PC-3 (cell line): Measurements from ENCODE around the gene ARMC3. TPM values are rescaled to one million over a fixed set of nuclear protein-coding genes. Genes with fewer than 3 reads are reported as not detected.

ENCODE experiments used
- ATAC-seq: fragments of 200-7000 bp; cut with Tn5 transposase; 2 replicates; pipeline ENCODE4 v1.9.1; 2020; ENCODE audit warnings: mild to moderate bottlenecking, moderate library complexity
- BruUV-seq: library from RNA; stranded (reverse); fragments of 400-500 nt; replicated peaks from 2 replicates; lab custom pipeline; 2021; lab: Mats Ljungman, UMichigan
- CTCF ChIA-PET: fragments of 300-600 bp; sonication (Branson Sonifier 250); formaldehyde crosslinking; loops from one replicate; lab custom pipeline; 2022; ENCODE audit warnings: antibody characterized with exemption; lab: Charles Lee
- POLR2A ChIA-PET: fragments of 300-600 bp; sonication (Branson Sonifier 250); formaldehyde crosslinking; loops from one replicate; lab custom pipeline; 2022; ENCODE audit warnings: antibody characterized with exemption; ENCODE audit not compliant: unreplicated experiment; lab: Charles Lee
- DNase-seq: peaks from one replicate; pipeline ENCODE4 v3.0.0-alpha.2; 2015
- H2AFZ ChIP-seq: fragments of 300-600 bp; sonication (generic); 2 replicates; pipeline ENCODE4 v1.6.0; 2016; ENCODE audit warnings: antibody characterized with exemption, low read length
- H3F3A ChIP-seq: fragments of 300-600 bp; sonication (generic); one replicate; pipeline ENCODE4 v1.6.0; 2017; ENCODE audit warnings: antibody characterized with exemption, low read length, control low read depth, mild to moderate bottlenecking; ENCODE audit not compliant: unreplicated experiment
- H3K27ac ChIP-seq: fragments of 300-600 bp; sonication (generic); 2 replicates; pipeline ENCODE4 v1.5.1; 2016; ENCODE audit warnings: mild to moderate bottlenecking, low read length
- H3K27me3 ChIP-seq: fragments of 300-600 bp; sonication (generic); 2 replicates; pipeline ENCODE4 v1.6.1; 2016; ENCODE audit warnings: low read length, mixed read lengths
- H3K36me3 ChIP-seq: fragments of 300-600 bp; sonication (generic); 2 replicates; pipeline ENCODE4 v1.6.1; 2016; ENCODE audit warnings: low read depth, mixed run types, low read length, mixed read lengths
- H3K4me1 ChIP-seq: fragments of 300-600 bp; sonication (generic); 2 replicates; pipeline ENCODE4 v1.5.1; 2016; ENCODE audit warnings: low read length; ENCODE audit not compliant: insufficient read depth
- H3K4me2 ChIP-seq: fragments of 300-600 bp; sonication (generic); 2 replicates; pipeline ENCODE4 v1.6.0; 2016; ENCODE audit warnings: low read length
- H3K4me3 ChIP-seq: fragments of 300-600 bp; sonication (generic); 2 replicates; pipeline ENCODE4 v1.5.1; 2016; ENCODE audit warnings: mild to moderate bottlenecking, low read length, mixed read lengths
- H3K79me2 ChIP-seq: fragments of 300-600 bp; sonication (generic); 2 replicates; pipeline ENCODE4 v1.6.1; 2017; ENCODE audit warnings: low read length, mixed read lengths
- H3K9ac ChIP-seq: fragments of 300-600 bp; sonication (generic); 2 replicates; pipeline ENCODE4 v1.6.0; 2016; ENCODE audit warnings: mild to moderate bottlenecking, low read length
- H3K9me2 ChIP-seq: fragments of 300-600 bp; sonication (generic); replicated peaks from 2 replicates; pipeline ENCODE4 v1.6.1; 2016; ENCODE audit warnings: mixed run types, low read length, mixed read lengths
- H3K9me3 ChIP-seq: fragments of 300-600 bp; sonication (generic); 2 replicates; pipeline ENCODE4 v1.6.1; 2016; ENCODE audit warnings: low read length, mixed read lengths
- H4K20me1 ChIP-seq: fragments of 300-600 bp; sonication (generic); 2 replicates; pipeline ENCODE4 v1.6.1; 2016; ENCODE audit warnings: low read length, mixed read lengths
- EZH2 ChIP-seq: fragments of 300-600 bp; sonication (generic); IDR thresholded peaks from one replicate; pipeline ENCODE4 v1.6.1; 2017; ENCODE audit warnings: antibody characterized with exemption, mild to moderate bottlenecking, low read length; ENCODE audit not compliant: unreplicated experiment
- EZH2phosphoT487 ChIP-seq: fragments of 300-600 bp; sonication (generic); IDR thresholded peaks from 2 replicates; pipeline ENCODE4 v1.6.1; 2018; ENCODE audit warnings: mild to moderate bottlenecking, antibody characterized with exemption, low read length, borderline replicate concordance
- intact Hi-C: fragments of 100-400 bp; cut with micrococcal nuclease; formaldehyde crosslinking; loops from 2 replicates; pipeline ENCODE4 v1.9.0; 2023
- total RNA-seq: library from RNA; depleted of rRNA; stranded (reverse); fragments of >200 nt; gene quantifications from 2 replicates; pipeline ENCODE4 v1.2.3, GENCODE V29; 2014
- TF ChIP-seq, protein P1 (sequence below): fragments of 300-600 bp; sonication (generic); conservative IDR thresholded peaks from 2 replicates; pipeline ENCODE4 v1.5.1; 2017; ENCODE audit warnings: antibody characterized with exemption, low read depth, mild to moderate bottlenecking, low read length

Gene ARMC3
- total RNA-seq, 1 experiment from 2014 or later = 0.18 TPM

DNA sequence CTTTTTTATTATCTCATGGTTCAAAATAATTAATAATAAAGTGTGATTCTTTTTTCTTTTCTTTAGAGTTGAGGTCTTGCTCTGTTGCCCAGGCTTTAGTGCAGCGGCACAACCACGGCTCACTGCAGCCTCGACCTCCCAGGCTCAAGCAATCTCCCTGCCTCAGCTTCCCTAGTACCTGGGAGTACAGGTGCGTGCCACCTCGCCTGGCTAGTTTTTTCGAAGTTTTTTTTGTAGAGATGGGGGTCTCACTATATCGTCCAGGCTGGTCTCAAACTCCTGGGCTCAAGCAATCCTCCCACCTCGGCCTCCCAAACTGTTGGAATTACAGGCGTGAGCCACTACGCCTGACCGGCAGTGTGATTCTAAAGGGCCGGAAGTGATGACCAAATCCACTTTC, 139.5 kb downstream of the ARMC3 start:
- Histone ChIP-seq H3K4me3 (no peak overlapping the region), H3K9ac (no peak overlapping the region), H3K9me3 (no peaks in the 10 kb centered on the region), H3K27ac (no peak overlapping the region), H3K4me1 (peaks cover 9% of the 10 kb centered on the region; the same call in 1 of the 2 replicates), H3K27me3 (no peaks in the 10 kb centered on the region), H3K36me3 (no peaks in the 10 kb centered on the region), H3K4me2 (no peak overlapping the region), H3K79me2 (no peaks in the 10 kb centered on the region), H3K9me2 (no peaks in the 10 kb centered on the region), H4K20me1 (no peaks in the 10 kb centered on the region), H2AFZ (no peak overlapping the region), H3F3A (no peaks in the 10 kb centered on the region)
- POLR2A ChIA-PET = no interaction called here
- TF ChIP-seq EZH2phosphoT487 (no peak), EZH2 (no peak)
- TF ChIP-seq, protein P1, sequence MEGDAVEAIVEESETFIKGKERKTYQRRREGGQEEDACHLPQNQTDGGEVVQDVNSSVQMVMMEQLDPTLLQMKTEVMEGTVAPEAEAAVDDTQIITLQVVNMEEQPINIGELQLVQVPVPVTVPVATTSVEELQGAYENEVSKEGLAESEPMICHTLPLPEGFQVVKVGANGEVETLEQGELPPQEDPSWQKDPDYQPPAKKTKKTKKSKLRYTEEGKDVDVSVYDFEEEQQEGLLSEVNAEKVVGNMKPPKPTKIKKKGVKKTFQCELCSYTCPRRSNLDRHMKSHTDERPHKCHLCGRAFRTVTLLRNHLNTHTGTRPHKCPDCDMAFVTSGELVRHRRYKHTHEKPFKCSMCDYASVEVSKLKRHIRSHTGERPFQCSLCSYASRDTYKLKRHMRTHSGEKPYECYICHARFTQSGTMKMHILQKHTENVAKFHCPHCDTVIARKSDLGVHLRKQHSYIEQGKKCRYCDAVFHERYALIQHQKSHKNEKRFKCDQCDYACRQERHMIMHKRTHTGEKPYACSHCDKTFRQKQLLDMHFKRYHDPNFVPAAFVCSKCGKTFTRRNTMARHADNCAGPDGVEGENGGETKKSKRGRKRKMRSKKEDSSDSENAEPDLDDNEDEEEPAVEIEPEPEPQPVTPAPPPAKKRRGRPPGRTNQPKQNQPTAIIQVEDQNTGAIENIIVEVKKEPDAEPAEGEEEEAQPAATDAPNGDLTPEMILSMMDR = no peak
- no TSS peak for BruUV-seq
- intact Hi-C loops = no loop called here
- ATAC-seq = no peak
- CTCF ChIA-PET = no interaction called here
- no peak for DNase-seq

DNA sequence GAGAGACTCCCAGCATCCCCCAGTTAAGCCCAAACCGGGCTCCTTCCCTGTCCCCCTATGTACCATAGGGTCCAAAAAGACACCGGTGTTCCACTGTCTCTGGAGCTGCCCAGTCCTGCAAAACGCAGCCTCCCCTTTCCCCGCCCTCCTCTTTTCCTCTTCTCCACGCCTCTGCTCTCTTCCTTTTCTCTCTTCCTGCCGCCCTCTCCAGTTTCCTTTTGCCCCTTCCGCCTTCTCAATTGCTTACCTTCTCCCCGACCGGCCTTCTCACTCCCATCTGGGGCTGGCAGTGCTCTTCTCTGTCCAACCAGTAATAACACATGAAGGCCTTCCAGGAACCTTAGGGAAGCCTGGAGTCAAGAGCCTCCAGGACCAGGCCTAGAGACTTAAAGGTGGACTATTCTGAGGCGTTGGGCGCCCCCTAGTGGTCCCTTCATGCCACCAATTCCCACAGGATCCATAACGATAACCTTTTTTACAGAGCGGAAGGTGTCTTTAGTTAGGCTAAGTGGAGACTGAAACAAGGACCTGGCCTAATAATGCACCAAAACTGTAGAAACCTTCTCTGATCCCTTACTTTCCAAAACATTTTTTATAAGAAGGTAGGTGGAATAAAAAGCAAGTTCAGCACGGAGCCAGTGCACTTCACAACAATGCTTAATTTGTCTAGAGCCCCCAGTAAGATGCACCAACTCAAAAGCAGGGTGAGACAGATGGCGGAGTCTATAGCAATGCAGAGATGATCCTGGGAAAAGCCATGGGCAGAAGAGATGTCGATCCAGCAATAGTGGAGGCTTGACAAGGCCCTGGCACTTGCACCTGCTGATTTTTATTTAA, 140.3 kb downstream of the ARMC3 start:
- CTCF ChIA-PET = no interaction called here
- no peaks in the 10 kb centered on the region for H3K9me3 ChIP-seq
- H2AFZ ChIP-seq = peak overlapping the region; percentile 60
- no peaks in the 10 kb centered on the region for H3K36me3 ChIP-seq
- H3K27me3 ChIP-seq = no peaks in the 10 kb centered on the region
- no peak overlapping the region for H3K4me2 ChIP-seq
- H3K27ac ChIP-seq = no peak overlapping the region
- no peaks in the 10 kb centered on the region for H3K79me2 ChIP-seq
- TF ChIP-seq, protein P1 = peak; percentile 89
- TF ChIP-seq EZH2 = no peak
- H4K20me1 ChIP-seq = no peaks in the 10 kb centered on the region
- POLR2A ChIA-PET = no interaction called here
- BruUV-seq = no TSS peak
- H3K9me2 ChIP-seq = no peaks in the 10 kb centered on the region
- no peaks in the 10 kb centered on the region for H3F3A ChIP-seq
- peak; percentile 96 for ATAC-seq
- DNase-seq = peak; percentile 79
- no peak overlapping the region for H3K4me3 ChIP-seq
- peaks cover 9% of the 10 kb centered on the region; the same call in 1 of the 2 replicates for H3K4me1 ChIP-seq
- intact Hi-C loops = loop anchor here (2.0 kb wide), 1 partner anchor 79 kb away; no protein-coding TSS in a partner anchor
- no peak overlapping the region for H3K9ac ChIP-seq
